HG03108 (cell line): Measurements from ENCODE around the gene ROR2.
"Not testable (repeated sequence)": the region's sequence is repeated elsewhere in the genome, so short reads cannot be mapped to it uniquely, and the experiment has no call there.

Experiments used
- ATAC-seq: cut with Tn5 transposase; IDR thresholded peaks from one replicate; pipeline ENCODE4 v1.9.1; 2021; ENCODE audit warnings: moderate library complexity; ENCODE audit not compliant: unreplicated experiment

ROR2 gene

GRCh38 chr9:91949946-91950664 lies at the start of gene ROR2:
Gene ROR2, minus strand, starts transcription at chr9:91950228.
- no peak for ATAC-seq

DNA sequence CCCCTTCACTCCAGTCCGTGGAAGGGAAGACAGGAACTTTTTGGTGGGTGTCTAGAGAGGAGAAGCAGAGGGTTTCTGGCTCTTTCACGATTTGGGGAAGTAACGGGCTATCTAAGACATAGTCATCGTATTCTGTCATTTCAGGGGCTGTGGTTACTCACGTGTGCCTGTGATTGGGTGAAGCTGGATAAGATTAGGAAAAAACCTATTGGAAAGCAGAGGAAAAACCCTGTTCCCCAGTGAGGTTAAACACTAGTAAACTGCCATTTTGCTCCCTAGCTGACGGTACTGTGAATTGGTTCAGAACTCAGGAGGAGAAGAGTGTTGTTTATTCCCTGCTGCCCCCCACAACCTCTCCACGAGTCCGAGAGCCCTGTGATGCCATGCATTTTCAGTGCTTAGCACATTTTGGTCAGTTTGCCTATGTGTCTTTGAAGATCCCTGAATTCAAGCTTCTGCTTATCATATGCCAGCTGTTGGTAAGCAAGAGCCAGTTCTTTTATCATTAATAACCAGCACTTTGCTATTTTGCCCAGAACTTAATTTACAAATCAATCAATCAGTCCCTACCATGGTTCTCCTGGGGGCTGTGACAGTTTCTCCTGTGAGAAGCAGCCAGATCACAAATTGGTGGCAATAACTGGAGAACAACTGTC lies 45.1 kb upstream of the ROR2 start:
- no peak for ATAC-seq

GRCh38 chr9:91994422-91994821 lies 44.4 kb upstream of the ROR2 start:
- ATAC-seq: no peak

DNA sequence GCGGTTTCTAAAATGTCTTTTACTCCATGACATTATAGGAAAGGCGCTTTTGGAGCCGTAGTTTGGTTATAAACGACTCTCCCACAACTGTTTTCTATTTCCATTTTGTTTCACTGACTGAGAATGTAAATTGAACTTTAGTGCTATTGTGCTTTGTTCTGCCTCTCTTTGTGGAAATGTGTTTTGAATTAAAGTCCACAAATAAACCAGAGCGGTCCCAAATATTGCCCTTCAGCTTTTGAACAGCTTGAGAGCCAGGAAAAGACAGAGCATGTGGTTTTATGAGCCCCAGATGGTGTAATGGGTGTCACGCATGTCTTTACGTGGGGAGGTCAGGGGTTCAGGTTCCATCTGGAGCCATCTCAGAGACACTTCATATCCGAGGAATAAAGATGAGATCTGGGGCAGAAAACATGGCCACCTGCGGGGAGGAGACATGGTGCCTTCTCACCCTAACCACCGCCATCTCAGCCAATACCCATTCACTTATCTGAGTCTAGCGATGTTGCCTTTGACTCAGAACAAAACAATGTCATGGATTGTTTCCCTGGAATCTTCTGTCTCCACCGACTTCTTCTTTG lies 42.5 kb upstream of the ROR2 start:
- no peak for ATAC-seq

DNA sequence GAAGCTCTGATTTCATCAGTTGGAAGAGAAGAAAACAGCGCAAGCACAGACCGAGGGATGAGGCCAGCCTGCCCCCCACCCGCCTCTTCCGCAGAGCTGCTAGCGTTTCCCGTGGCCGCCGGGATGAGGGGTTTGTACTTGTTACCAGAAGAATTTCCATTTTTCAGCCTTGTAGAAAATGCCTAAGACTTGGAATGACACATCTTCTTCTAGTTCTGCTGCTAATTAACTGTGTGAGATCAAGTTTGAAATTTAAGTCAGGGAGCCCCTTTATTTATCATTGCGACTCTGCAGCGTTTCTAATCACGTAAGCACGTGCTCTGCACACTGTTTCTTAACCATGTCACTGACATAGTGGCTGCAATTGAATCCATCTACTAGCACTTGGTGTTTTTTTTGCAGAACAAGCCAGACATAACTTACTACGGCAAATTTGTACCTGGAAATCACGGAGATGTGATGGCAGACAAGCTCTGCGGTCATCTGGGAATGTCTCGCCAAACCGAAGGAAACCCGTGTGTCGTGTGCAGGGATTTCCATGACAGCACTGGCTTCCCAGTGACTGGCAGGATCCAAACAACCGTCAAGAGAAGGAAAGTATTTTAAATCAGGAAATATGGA lies 41.8 kb upstream of the ROR2 start:
- no peak for ATAC-seq

GRCh38 chr9:91986248-91986647 lies 36.2 kb upstream of the ROR2 start:
- ATAC-seq: no peak

DNA sequence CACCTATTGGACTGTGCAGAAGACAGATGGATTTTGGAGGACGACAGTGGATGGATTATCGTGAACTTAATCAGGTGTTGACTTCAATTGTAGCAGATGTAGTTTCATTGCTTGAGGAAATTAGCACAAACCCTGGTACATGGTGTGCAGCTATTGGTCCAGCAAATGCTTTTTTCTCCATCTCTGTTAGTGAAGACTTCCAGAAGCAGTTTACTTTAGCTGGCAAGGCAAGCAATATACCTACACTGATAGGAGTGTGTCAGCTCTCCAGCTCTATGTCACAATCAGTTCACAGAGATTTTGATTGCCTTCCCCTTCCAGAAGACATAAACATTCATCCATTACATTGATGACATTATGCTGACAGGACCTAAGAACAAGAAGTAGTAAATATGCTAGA lies 35.7 kb upstream of the ROR2 start:
- ATAC-seq: no peak

GRCh38 chr9:91978740-91979414 lies 28.8 kb upstream of the ROR2 start:
- no peak for ATAC-seq

- not testable (repeated sequence) for ATAC-seq
These were observed 25.2 kb upstream of the ROR2 start for GRCh38 chr9:91975254-91975653.

DNA sequence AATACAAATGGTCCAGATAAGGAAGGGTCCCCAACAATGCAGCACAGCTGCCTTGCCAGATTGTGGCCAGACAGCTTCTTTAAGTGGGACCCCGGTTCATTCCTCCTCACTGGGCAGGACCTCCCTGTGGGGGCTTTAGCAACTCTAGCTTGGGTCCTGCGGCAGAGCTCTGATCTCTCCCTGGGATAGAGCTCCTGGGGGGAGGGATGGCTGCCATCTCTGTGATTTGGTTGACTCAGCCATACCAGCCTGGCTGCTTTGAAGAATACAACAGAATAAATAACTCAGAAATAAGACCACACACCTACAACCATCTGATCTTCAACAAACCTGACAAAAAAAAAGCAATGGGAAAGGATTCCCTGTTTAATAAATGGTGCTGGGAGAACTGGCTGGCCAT lies 22.7 kb upstream of the ROR2 start:
- ATAC-seq: no peak

DNA sequence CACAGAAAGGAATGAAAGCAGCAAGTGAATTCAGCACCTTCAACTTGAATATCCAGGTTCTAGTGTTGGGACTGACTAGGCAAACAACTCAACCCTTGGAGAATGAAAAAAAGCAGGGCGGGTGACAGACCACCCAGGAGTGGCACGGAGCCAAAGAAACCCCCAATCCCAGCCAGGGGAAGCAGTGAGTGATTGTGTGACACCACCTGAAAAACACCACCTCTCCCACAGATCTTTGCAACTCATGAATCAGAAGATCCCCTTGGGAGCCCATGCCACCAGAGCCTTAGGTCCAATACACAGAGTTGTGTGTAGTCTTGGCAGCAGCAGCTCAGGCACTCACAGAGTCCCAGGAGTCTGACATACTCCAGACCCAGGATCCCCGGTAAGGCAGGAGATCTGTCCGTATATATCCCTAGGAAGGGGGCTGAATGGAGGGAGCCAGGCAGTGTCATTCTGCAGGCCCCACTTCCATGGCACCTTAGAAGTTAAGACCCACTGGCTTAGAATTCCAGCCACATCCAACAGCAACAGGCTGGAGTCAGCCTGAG lies 22.1 kb upstream of the ROR2 start:
- ATAC-seq: no peak

- ATAC-seq: no peak
These were observed 17.2 kb upstream of the ROR2 start for GRCh38 chr9:91967259-91967658.

DNA sequence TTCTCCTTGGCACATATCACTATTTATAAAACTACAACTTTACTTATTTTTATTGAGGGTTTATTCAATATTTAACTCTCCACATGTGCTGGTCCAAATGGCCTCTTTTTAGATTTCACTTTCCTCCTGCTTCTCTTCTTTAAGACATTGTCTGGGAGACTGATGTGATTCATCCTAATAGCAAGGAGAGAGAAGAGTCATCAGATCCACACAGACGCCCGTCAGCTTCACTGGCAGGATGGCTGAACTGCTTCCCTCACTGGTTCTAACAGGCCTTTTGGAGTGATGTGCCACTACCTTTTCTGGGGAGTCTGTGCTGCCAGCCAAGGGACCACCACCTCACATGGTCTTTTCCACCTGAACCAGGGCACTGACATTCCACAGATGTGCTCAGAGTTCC lies 16.5 kb upstream of the ROR2 start:
- no peak for ATAC-seq

GRCh38 chr9:91963711-91964240 lies 13.7 kb upstream of the ROR2 start:
- no peak for ATAC-seq

GRCh38 chr9:91960367-91960766 lies 10.3 kb upstream of the ROR2 start:
- ATAC-seq: no peak

DNA sequence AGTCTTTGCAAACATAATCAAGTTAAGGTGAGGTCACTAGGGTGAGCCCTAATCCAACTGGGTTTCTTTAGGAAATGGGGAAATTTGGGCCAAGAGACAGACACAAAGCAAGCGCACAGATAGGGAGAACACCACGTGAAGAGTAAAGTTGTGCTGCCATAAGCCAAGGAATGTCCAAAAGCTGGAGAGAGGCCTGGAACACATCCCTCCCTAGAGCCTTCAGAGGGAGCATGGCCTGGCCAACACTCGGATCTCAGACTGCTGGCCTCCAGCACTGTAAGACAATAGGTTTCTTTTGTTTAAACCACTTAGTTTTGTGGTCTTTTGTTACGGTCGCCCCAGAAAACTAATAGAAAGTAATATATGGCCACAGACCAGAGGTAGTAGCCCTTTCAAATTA lies 8.1 kb upstream of the ROR2 start:
- ATAC-seq: no peak

- ATAC-seq: no peak
These were observed 4.9 kb upstream of the ROR2 start for GRCh38 chr9:91954841-91955471.

- no peak for ATAC-seq
These were observed 3.7 kb upstream of the ROR2 start for GRCh38 chr9:91953718-91954117.

DNA sequence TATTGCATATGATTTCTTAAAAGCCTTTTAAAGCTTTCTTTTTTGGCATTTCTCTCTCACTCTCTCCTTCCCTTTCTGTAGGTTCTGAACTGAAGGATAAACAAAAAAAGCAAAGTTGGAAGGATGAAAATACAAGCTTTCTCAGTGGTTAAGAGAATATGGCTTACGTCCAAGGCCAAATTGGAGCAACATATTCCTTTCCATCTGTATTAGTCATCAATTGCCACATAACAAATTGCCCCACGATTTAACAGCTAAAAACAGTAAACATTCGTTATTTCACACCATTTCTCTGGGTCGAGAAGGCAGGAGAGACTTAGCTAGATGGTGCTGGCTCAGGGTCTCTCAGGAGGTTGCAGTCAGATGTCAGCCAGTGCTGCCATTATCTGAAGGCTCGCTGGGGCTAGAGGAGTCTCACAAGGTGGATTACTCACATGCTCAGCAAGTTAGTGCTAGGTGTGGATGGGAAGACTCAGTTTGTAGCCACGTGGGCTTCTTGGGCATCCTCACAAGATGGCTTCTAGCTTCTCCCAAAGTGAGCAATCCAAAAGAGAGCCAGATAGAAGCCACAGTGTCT lies 2.0 kb upstream of the ROR2 start:
- no peak for ATAC-seq

DNA sequence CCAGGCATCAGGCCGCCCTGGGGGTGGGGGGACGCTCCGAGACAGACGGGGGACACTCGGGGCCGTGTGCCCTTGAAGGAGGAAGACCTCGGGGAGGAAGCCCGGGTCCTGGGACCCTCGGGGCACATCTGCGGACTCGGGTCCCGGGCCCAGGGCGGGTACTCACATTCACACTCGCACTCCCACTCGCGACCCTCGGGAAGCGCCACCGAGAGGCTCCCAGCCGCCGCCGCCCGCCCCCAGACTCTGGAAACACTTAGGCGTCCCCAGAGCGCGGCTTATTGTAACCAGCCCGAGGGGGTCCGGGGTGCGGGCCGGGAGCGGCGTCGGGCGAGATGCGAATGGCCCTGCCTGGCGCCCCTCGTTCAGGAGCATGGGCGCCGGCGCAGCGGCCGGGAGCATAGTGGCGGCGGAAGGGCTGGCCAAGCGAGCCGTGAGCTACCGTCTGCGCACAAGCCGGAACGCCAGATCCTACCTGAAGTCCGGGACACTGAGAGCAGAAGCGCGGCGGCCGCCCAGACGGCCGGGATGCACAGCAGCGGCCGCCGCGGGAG lies 559 bp downstream of the ROR2 start:
- ATAC-seq: no peak
